ENCODE results near the gene CNTN5.

The CNTN5 gene

DNA sequence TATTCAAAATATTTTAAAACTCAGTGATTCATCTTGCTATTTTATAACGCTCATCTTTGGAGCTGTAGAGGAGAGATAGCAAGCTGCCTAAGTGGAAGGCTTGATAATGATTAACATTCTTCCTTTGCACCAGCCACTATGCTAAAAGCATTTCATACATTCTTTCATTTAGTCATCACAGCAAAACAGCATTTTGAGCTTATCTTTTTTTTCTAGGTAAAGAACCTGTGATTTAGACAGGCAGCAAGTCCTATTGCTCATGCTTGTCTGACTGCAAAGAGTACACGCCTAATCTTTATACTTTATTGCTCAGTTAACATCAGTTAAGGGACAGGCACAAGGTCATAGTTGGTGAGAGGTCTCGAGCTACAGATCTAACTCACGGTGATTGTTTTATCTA is 953.2 kb downstream of the CNTN5 start:
- no peak for DNase-seq

DNA sequence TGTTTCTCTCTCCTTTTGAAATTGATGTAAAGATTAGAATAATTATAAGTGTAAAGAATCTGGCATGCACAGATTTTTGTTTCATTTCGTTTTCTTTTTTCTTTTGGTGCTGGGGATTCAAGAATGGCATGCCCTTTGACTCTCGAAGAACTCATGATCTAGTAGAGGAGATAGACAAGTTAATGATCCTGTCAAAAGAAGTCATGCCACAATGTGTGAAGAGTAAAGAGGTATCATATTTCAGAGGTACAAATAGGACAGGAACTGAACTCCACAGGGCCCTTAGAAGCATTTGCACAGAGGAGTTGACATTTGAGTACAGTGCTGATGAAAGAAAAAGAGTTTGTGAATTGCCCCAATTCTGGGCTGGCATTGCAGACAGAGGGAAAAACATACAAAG is 958.3 kb downstream of the CNTN5 start:
- DNase-seq = no peak

DNA sequence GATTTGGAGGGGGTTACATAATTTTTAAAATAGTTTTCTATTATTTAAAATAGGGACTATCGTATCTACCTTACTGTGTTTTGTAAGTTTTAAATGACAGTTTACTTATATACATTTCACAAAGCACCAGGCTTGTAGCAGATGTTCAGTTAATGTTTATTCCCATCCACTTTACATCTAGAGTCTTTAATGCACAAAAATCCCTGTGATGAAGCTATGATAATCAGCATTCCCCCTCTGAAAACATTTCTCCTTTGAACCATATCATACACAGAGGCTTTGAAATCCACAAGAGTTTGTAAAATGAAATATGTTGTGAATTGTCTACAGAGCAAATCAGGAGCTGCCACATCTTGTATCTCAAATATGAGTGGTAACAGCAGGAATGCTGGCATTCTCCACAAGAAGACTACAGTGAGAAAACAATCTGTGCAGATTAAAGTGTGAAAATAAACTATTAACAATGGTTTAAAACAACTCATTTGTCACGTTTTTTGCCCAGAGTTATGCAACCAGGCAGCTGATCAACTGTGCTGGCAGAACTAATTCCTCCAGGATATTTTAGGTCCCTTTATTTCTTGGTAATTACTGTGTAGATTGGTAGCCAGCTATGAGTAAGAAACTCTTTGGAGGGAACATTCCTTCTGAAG is 967.2 kb downstream of the CNTN5 start:
- DNase-seq = no peak

GRCh38 chr11:99988471-99988837 is 967.7 kb downstream of the CNTN5 start:
- DNase-seq = no peak

- DNase-seq = no peak
Measured at GRCh38 chr11:100003985-100004384, 983.2 kb downstream of the CNTN5 start.

DNA sequence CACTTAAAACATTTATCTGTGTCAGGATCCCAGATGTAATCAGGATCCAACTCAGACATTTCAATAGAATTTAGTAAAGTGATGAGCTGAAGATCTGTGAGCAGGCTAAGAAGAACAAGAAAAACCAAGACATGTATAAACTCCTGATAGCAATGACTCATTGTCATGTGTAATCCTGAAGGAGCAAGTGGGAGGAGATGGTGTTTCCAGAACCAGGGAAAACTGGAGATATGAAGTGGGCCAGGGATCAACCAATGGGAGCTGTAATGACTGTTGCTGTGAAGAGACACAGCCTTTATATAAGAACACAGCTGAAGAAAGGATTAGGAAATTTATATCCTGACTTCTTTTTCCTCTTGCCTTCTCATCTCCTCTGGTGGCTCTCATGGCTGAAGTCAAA is 983.8 kb downstream of the CNTN5 start:
- no peak for DNase-seq

DNA sequence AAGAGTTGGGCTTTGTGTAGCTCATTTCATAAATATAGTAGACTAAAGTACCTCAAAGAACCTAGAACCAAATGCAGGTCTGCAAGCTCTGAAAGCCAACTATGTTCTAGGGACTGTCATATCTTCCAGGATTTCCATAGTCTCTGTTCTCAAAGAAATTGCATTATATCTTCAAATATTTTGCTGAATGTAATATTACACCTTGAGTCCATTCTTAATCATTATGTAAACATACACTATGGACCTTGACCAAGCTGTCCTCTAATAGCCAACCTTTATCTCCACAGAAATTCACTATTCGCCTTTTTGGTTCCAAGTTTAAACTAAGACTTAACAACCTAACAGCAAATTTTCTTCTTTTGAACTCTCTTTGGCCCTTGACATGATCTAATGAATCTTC is 987.7 kb downstream of the CNTN5 start:
- no peak for DNase-seq

- DNase-seq = no peak
Measured at GRCh38 chr11:100009728-100010127, 989.0 kb downstream of the CNTN5 start.

DNA sequence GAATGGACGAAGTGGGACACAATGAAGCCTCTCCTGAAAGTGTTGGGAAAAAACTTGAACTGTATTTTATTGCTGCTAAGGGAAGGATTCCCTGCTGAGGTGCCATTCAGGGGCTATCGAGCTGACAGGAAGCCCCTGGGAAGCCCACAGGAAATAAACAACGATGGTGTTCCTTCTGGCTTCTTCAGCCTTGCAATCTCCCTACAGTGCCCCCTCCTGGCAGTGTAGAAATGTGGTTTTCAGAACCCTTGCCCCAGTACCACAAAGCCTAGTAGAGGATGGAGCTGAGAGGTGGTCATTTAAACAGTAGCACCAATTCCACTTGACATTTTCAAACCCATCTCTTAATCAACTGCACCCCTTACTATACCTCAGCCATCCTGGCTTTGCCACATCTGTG is 989.6 kb downstream of the CNTN5 start:
- DNase-seq = no peak

DNA sequence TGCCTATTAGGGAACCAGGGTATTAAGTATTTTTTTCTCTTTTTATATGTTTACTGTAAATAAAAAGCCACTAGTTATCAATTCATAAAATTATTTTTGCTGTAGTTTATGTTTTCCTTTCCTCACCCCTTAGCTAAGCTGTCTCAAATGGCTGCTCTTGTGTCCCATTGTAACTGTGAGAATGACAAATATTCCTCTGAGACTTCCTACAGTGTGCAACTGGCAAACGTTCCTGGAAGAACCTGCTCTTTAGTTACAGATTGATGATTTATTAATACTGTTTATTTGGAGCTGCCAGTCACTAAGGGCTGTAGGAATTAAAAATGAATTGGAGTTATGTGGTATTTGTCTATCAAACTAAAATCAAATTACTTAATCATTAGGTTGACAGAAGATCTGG is 990.9 kb downstream of the CNTN5 start:
- no peak for DNase-seq

- no peak for DNase-seq
Measured at GRCh38 chr11:100013011-100013410, 992.3 kb downstream of the CNTN5 start.

DNA sequence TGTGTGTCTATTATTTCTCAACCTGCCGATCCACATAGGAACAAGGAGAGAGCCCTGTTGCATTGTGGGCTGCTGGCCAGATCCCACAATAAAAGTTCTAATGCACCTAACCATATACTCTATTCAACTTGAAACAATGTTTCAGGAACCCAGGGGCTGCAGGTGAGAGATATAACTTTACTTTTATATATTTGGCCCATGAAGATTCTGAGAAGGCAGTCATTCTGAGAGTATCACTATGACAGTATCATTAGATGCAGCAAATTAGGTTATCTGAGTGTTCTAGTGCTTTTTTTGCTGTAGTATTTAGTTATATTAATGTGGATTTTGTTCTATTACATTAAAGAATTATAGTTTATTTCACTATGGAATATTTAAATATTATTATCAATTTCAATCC is 1011.2 kb downstream of the CNTN5 start:
- no peak for DNase-seq

DNA sequence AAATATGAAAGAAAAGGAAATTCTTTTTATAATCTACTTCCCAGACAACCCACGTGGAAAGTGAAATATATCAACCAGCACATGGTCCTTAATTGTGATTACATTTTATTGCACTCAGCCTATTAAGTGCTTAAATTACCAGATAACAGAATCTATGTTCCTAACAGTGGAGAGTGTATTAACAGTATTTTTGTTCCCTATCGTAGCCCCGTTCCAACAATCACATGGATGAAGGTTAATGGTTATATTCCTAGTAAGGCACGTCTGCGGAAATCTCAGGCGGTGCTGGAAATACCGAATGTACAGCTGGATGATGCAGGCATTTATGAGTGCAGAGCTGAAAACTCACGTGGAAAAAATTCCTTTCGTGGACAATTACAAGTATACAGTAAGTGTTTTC is 1040.3 kb downstream of the CNTN5 start:
- DNase-seq = no peak

DNA sequence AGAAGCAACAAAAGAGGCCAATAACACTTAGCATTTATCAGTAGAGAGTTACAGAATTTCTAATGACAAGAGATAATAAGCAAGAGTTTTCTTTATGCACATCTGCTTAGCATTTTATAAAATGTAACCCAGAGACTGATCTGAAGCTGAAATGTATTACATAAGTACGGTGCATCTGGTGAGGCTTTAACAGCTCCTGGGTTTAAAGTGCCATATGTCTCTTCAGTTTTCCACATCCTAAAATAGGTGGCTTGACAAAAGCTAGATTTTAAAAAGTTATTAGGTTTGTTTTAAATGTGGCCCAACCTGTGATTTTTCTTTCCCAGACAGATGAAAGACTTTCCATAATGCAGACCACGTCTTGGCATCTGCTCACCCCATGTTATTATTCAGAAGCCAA is 1045.7 kb downstream of the CNTN5 start:
- DNase-seq = no peak

DNA sequence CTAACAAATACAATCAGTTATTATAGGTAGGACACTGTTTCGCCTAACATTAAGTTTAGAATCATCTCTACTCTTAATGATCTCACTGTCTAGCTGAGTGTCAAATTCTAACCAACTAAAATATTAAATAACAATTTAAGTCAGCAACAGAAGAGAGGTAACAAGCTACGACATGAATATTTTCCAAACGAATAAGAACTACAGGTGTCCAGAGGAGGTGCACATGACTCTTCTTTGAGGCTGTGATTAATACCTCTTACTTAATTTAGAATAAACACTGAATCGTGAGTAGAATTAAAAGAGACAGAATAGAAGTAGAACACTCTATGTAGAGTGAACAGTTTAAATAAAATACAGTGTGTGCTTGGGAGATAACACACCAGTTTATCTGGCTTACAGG is 1047.4 kb downstream of the CNTN5 start:
- DNase-seq = no peak

- DNase-seq = no peak
Measured at GRCh38 chr11:100072131-100072530, 1051.4 kb downstream of the CNTN5 start.

GRCh38 chr11:100080381-100080780 is 1059.6 kb downstream of the CNTN5 start:
- DNase-seq = no peak

- no peak for DNase-seq
Measured at GRCh38 chr11:100080821-100081220, 1060.1 kb downstream of the CNTN5 start.

DNA sequence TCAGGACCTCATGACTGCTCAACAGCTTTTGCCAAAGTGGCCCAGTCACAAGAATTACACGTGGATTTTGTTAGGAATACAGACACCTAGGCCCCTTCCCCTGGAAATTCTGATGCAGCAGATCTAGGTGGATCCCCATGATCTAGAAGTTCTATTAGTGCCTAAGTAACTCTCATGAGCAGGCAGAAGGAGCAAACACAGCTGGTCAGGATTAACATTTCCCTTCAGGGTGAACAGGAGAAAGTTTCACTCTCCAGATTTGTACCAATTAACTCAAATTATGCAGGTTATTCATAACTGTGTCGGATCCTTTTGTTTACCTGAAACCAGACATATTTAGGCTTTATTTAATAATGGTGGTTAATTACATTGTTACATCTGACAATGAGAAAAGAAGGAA is 1072.9 kb downstream of the CNTN5 start:
- no peak for DNase-seq

DNA sequence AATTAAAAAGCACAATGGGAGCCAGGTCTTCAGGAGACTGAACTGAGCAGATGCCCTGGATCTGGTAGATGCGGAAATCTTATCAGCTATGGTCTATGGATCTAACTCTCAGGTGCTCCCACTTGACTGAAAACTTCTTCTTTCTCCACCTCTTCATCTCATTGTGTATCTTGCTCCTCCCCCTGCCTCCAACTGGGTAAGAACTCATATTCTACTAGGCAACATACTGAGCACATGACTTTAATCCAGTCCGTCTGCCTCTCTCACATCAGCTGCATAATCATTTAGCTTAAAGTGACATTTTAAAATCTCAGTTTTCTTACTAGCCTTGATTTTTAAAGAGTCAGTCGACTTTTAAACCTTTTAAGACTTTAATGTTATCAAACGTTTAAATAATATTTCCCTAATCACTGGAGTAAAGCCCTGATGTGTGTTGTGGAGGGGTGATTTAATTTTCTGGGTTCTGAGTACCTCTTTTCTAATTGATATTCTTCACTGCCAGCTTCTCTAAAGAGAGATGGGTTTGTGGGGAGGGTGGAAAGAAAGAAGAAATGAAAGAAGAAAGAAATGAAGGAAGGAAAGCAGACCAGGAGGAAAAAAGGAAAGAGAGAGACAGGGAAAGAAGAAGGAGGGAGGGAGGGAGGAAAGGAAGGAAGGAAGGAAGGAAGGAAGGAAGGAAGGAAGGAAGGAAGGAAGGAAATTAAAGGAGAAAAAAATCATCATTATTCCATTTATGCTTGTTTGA is 1073.5 kb downstream of the CNTN5 start:
- no peak for DNase-seq

DNA sequence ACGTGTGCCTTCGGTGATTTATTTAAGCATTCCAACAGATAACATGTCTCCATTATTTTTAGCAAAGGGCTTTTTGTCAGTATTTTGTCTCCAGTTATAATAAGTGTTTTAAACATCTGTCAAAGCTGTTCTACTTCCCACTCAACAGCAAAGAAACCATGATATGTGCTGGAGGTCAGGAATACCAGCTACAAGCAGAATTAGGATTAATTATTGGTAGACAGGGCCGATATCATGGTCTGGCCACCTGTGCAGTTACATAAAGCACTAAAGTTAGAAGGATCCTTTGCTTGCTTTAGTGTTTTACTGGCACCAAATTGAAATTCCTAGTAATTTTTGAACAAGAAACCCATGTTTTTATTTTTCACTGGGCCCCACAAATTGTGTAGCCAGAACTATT is 1075.1 kb downstream of the CNTN5 start:
- DNase-seq = no peak

DNA sequence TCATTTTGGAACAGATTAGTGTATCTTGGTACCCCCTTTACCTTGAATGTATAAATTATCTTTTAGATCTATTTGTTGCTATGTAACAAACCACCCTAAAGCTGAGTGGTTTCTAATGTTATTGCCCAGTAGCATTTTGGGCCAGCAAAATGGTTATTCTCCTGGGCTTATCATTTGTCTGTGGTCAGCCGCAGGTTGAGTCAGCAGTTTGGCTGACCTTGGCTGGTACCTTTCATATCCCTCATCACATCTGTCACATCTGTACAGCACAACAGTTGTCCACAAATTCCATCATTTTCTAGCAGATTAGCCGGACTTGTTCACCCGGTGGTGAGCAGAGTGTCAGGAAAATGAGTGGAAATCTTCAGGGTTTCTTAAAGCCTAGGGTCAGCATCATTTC is 1077.8 kb downstream of the CNTN5 start:
- DNase-seq = no peak

DNA sequence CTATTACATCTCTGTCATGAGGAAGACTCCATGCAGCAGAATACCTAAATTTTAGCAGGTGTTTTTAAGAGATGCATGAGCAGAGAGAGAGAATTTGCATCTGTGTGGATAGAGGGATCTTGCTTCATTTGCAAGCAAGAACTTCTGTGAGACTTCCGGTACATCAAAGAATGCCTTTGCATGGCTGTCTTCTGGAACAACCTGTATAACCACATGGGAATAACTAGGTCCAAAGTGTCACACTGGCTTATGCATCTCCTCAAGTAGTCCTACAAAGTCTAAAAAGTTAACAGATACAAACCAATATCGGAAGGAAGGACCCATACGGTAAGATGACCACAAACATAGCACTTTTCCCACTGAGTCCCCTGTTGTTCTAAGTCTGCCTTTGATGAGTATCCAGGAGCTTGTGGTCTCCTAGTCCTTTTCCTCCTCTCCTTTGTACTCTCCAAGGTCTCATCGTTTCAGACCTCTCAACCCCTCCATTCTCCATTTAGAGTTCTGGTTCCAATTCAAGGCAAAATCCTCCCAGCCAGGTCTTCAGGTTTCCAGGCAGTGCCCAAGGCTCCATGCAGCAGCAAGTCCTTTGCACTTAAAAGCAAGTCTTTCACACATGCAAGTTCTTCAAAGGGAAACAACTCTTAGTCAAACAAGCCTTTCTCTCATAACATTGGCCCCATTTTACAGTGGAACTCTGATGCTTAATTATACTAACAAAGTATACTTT is 1084.7 kb downstream of the CNTN5 start:
- DNase-seq = no peak

DNA sequence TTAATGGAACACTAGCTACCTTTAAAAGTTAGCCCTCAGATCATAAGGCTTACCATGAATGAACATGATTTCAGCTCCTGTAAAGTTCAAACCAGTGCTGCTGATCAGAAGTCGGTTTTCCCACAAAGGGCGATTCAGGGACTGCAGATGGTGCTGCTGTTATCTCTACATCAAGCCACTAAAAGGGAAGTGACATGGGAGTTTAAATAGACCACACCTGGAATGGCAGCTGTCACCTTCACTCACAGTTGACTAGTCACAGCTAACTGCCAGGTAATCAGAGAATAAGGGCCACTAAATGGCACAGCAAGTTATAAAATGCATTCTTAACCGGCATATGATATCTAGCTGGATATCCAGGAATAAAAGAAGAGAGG is 1085.2 kb downstream of the CNTN5 start:
- no peak for DNase-seq

Measured in activated CD4-positive, alpha-beta T cell treated with anti-CD3 and anti-CD28 coated beads, Interleukin-2, amount 50 U/mL, for 4 hours (primary cell).